ENCODE measurements around the gene ZNF668.

GRCh38 chr16:31118223-31119155 is 44.4 kb upstream of the ZNF668 start:
- TF ChIP-seq CREB1 (IDR thresholded peaks at IDR 0.05; ENCODE audit: low read depth) (no peak), EP300 (IDR thresholded peaks at IDR 0.05; ENCODE audit: borderline replicate concordance) (no peak), TCF12 (IDR thresholded peaks at IDR 0.05; ENCODE audit: low read depth) (no peak), EGR1 (IDR thresholded peaks at IDR 0.05) (no peak)

Data from Ishikawa (cell line).